NOMO-1 treated with DMSO at 0.1 percent for 48 hours (cell line): ENCODE measurements around the gene NXPE1.
"Not testable (repeated sequence)": the region's sequence is repeated elsewhere in the genome, so short reads cannot be mapped to it uniquely, and the experiment has no call there.

ENCODE experiments used
- DNase-seq: peaks from one replicate; lab custom pipeline; 2025; ENCODE audit not compliant: unreplicated experiment; lab: John Stamatoyannopoulos, UW

NXPE1 gene

DNA sequence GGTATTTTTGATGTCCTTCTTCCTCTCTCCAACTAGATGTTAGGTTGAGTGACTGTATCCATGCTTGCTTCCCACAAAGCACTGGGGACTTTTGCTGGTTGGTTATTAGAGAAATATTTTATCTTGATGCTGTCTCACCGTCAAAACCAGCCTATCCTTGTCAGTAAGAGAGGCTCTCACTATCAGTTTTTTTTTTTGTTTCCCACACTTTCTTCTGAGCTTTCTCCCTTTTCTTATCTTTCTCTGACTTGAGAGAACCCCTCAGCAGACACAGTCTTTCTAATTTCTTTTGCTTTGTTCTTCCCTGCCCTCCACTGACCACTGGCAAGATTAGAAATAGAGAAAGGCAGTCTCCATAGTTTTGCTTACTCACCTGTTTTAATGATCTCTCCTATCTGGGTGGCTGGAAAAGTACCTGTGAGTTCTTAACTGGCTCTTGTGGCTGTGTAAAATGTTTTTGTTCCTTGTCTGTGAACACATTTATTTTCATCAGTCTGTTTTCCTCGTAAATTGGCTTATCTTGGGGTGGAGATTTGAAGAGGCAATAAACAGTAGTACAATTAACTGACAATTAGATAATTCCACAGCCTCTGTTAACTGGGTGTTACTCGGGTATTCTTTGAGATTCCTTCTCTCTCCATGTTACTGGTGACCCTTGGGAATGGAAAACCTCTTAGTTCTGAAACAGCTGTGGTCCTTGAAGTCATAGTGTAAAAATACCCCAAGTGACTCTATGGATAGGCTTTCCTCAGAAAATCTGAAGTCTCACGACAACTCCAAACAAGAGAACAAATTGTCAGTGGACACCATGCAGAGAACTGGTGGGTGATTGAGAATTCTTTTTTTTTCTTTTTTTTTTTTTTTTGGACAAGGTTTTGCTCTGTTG lies at the start of gene NXPE1:
TSS of gene NXPE1 (minus strand) at position 457 of the 886 bp plus-strand sequence. CDS start 8,680 bp downstream, outside the sequence.
- no peak for DNase-seq

DNA sequence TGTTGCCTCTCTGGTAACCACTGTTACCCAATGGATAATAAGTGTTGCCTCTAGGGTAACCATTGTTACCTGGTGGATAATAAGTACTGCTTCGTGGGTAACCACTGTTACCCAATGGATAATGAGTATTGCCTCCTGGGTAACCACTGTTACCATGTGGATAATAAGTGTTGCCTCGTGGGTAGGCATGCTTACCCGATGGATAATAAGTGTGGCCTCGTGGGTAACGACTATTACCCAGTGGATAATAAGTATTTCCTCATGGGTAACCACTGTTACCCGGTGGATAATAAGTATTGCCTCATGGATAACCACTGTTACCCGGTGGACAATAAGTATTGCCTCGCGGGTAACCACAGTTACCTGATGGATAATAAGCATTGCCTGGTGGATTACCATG lies 49.7 kb upstream of the NXPE1 start:
- no peak for DNase-seq

DNA sequence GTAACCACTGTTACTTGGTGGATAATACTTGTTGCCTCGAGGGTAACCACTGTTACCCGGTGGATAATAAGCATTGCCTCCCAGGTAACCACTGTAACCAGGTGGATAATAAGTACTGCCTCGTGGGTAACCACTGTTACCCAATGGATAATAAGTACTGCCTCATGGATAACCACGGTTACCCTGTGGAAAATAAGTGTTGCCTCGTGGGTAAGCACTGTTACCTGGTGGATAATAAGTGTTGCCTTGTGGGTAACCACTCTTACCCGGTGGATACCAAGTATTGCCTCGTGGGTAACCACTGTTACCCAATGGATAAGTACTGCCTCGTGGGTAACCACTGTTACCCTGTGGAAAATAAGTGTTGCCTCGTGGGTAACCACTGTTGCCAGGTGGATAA lies 48.9 kb upstream of the NXPE1 start:
- DNase-seq, result not testable (repeated sequence)

DNA sequence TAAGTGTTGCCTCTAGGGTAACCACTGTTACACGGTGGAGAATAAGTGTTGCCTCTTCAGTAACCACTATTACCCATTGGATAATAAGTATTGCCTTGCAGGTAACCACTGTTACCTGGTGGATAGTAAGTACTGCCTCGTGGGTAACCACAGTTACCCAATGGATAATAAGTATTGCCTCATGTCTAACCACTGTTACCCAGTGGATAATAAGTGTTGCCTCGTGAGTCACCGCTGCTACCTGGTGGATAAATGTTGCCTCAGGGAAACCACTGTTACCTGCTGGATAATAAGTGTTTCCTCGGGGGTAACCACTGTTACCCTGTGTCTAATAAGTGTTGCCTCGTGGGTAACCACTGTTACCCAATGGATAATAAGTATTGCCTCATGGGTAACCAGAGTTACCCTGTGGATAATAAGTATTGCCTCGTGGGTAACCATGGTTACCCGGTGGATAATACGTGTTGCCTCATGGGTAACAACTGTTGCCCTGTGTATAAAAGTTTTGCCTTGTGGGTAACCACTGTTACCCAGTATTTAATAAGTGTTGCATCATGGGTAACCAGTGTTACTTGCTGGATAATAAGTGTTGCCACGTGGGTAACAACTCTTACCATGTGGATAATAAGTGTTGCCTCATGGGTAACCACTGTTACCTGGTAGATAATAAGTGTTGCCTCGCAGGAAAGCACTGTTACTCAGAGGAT lies 48.2 kb upstream of the NXPE1 start:
- DNase-seq, result no peak

DNA sequence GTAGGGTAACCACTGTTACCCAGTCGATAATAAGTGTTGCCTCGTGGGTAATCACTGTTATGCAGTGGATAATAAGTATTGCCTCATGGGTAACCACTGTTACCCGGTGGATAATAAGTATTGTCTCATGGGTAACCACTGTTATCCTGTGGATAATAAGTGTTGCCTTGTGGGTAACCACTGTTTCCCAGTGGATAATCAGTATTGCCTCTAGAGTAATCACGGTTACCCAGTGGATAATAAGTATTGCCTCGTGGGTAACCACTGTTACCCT lies 47.1 kb upstream of the NXPE1 start:
- not testable (repeated sequence) for DNase-seq

DNA sequence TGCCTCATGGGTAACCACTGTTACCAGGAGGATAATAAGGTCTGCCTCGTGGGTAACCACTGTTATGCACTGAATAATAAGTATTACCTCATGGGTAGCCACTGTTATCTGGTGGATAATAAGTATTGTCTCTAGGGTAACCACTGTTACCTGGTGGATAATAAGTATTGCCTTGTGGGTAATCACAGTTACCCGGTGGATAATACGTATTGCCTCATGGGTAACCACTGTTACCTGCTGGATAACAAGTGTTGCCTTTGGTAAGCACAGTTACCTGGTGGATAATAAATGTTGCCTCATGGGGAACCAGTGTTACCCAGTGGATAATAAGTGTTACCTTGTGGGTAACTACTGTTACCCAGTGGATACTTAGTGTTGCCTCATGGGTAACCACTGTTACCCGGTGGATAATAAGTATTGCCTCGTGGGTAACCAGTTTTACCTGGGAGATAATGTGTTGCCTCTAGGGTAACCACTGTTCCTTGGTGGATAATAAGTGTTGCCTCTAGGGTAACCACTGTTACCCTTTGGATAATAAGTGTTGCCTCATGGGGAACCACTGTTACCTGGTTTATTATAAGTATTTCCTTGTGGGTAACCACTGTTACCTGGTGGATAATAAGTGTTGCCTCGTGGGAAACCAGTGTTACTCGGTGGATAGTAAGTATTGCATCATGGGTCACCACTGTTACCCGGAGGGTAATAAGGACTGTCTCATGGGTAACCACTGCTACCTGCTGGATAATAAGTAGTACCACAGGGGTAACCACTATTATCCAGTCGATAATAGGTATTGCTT lies 46.5 kb upstream of the NXPE1 start:
- DNase-seq, result no peak

DNA sequence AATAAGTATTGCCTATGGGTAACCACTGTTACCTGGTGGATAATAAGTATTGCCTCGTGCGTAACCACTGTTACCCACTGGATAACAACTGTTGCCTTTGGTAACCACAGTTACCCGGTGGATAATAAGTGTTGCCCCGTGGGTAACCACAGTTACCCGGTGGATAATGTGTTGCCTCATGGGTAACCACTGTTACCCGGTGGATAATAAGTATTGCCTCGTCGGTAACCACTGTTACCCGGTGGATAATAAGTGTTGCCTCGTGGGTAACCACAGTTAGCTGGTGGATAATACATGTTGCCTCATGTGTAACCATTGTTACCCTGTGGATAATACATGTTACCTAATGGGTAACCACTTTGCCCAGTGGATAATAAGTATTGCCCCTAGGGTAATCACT lies 45.7 kb upstream of the NXPE1 start:
- DNase-seq, result no peak

DNA sequence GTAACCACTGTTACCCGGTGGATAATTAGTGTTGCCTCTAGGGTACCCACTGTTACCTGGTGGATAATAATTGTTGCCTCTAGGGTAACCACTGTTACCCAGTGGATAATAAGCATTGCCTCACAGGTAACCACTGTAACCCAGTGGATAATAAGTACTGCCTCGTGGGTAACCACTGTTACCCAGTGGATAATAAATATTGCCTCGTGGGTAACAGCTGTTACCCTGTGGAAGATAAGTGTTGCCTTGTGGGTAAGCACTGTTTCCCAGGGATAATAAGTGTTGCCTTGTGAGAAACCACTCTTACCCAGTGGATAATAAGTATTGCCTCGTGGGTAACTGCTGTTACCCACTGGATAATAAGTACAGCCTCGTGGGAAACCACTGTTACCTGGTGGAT lies 45.2 kb upstream of the NXPE1 start:
- DNase-seq, result no peak

DNA sequence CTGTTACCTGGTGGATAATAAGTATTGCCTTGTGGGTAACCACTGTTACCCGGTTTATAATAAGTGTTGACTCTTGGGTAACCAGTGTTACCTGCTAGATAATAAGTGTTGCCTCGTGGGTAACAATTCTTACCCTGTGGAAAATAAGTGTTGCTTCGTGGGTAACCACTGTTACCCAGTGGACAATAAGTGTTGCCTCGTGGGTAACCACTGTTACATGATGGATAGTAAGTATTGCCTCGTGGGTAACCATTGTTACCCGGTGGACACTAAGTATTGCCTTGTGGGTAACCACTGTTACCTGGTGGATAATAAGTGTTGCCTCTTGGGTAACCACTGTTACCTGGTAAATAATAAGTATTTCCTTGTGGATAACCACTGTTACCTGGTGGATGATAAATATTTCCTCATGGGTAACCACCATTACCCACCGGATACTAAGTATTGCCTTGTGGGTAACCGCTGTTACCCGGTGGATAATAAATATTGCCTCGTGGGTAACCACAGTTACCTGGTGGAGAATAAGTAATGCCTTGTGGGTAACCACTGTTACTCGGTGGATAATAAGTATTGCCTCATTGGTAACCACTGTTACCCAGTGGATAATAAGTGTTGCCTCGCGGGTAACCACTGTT lies 44.6 kb upstream of the NXPE1 start:
- no peak for DNase-seq

DNA sequence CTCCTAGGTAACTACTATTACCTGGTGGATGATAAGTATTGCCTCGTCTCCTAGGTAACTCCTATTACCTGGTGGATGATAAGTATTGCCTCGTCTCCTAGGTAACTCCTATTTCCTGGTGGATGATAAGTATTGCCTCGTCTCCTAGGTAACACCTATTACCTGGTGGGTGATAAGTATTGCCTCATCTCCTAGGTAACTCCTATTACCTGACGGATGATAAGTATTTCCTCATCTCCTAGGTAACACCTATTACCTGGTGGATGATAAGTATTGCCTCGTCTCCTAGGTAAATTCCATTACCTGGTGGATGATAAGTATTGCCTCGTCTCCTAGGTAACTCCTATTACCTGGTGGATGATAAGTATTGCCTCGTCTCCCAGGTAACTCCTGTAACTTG lies 43.5 kb upstream of the NXPE1 start:
- DNase-seq, result not testable (repeated sequence)

DNA sequence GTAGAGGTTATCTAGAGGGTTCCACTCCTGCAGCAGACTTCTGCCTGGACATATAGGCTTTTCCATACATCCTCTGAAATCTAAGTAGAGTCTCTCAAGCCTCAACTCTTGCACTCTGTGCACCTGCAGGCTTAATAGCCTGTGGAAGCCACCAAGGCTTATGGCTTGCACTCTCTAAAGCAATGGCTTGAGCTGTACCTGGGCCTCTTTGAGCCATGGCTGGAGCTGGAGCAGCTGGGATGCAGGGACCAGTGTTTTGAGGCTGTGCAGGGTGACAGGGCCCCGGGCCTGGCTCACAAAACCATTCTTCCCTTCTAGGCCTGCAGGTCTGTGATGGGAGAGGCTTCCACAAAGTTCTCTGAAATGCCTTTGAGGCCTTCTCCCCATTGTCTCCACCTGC lies 38.8 kb upstream of the NXPE1 start:
- no peak for DNase-seq

DNA sequence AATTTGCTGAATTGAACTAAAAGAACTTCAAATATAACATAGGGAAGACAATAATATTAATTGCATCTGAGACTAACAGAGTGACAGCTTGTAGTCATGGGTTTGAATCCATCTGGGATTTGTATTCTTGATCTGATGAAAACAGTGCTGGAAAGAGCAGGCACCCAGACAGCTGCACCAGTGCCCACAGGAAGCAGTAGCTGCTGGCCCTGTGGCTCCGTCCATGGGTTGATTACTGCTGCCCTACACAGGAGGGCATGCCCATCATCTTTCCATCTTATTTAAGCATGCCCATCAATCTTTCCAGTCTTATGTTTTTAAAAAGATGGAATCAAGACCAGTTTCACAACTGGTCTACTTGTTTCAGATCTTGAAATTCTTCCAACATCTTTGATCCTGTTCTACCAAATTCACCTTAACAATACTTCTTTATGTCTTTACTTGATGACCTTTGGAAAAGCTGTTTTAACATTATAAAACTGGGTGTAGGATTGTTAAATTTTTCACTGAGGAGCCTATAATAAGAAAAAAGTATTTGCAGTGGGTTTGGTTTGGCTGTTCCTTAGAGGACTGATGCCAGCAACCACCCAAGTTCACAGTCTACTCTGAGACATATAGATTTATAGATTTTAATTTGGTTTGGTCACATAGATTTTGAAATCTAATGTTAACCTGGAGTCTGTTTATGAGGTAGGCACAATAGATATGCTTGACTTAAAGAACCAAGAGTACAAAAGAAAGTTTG lies 36.7 kb upstream of the NXPE1 start:
- DNase-seq, result no peak

DNA sequence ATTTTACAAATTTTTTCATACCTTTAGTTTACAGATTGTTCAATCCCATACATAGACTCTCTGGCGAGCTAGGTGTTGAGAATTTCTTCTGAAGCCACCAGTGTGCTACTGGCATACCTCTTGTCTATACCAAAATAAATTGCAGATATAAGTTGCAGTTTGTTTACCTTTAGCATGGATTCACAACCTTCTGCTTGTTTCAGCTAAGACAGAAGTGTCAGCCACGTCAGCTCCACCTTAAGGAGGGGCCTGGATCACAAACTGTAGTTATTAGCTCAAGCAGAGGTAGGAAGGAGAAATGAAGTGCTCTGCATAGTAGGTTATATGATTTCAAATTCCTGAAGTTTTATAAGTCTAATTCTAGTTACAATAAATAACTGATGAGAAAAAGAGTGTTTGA lies 35.9 kb upstream of the NXPE1 start, which contains the start of gene NXPE4:
TSS of gene NXPE4 (minus strand) at position 216 of the 400 bp plus-strand sequence. CDS start 1,027 bp downstream, outside the sequence.
- no peak for DNase-seq

DNA sequence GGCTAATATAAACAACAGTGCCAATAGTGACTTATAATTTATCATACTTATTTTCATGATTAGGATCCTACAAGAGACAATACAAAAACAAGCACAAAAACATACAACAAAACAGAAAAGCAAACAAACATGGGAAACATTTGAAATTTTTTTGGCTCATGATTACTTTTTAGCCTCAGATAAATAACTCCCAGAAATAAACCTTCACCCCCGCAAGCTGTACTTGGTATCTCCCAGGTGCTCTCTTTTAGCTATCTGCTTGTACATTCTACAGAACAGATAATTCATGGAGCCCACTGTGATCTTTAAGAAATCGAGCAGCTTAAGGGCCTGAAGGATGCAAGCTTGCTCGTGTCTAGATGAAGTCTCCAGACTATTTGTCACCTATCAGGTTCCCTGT lies 35.0 kb upstream of the NXPE1 start:
- DNase-seq, result no peak

DNA sequence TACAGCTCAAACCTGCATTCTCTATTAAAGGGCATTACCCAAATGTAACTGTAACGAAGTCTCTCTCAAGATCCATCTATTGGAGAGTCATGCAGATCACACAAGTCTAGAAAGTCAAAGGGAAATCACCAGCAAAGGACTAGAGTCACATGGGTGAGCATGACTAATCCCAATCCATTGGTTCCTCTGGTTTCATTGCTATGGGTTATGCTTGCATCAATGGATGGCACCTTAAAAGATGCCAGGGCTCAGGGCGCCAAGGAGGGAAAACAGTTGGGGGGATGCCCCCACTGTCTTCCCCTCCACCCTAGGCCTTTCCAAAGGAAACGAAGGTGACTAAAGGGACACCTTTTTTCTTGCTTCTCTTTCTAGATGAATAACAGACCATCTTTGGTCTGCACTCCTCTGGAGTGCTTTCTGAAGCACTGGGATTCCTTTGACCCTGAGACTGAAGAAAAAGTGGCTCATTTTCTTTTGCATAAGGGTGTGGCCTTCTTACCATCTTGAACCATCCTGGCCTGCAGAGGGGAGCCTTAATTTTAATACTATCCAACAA lies 27.8 kb upstream of the NXPE1 start:
- no peak for DNase-seq

DNA sequence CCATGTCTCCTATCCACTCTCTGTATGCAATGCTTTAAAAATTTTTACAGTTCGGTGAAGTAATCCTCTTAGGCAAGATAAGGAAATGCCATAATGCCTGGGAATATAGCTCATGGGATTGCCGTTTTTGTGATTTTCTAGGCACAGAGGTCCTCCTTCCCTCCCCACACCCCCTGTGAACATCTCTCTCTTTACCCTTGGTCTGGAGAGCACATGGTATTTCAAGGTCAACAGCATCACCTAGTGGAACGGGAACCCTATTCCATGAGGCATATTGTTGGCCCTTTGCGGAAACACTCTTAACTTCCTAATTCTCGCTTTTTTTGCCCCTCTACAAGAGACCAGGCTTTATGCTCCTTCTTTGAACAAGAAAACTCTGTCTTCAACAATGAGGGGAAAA lies 27.1 kb upstream of the NXPE1 start:
- DNase-seq, result no peak

DNA sequence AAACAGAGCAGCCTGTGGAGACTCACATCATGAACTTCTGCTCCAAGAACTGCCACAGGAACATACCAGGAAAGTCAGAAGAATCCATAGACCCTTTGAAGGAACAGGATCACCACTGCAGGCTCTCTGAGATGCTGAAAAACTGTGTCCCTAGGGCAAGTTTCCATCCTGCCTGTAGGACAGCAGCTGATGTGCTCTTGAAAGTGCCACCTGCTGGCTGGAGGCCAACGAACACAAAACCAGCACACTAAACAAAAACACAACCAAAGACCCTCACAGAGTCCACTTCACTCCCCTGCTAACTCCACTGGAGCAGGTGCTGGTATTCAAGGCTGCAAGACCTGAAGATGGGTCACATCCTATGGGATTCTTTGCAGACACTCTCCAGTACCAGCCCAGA lies 12.0 kb upstream of the NXPE1 start:
- no peak for DNase-seq

DNA sequence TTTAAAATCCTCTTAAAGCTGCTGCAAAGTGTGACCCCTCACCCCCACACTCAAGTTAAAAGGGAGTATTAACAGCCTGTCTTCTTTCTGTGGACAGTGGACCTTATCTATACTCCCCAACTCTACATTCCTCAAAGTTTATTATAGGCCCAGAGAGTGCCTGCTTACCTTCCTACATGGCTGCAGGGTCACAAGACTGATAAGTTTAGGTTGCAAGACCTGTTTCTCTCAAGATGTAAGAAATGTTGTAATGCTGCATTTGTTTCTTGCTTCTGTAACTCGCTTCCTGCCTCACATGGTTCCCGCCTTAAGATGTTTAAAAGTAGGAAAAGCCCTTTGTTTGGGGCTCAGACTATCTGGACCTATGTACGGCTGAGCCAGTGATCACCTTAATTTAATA lies 10.1 kb upstream of the NXPE1 start:
- no peak for DNase-seq

DNA sequence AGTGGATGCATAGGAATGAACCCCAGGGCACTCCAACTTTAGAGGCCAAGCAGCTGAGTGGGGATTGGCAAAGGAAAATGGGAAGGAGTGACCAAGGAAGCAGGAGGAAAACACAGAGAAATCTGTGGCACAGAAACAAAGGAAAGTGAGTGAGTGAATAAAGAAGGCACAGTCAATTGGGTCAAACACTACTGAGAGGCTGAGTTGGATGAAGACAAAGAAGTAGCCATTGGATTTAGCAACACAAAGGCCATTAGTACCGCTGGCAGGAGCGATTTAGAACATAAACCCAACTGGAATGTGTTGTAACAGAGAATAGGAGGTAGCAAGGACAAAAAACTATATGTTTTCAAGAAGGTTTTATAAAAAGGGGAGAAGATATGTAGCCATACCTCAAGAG lies 6.6 kb upstream of the NXPE1 start:
- DNase-seq, result no peak

DNA sequence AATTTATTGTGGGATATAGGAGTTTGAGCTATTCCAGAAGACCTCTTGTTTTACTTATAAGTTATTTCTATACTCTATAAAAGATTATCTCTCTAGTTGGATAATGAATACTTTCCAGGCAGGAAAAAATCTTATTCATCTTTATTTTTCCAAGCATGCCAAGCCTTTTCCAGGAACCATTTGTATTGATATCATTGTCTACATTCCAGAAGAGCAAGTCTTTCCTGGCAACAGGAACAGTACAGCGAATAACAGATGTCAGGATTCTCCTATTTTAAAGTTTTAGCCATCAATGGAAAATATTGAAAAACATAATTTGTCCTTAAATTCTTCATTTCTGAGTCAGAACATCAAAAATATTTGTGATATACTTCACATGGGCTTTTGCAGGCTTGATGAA lies 5.2 kb upstream of the NXPE1 start:
- no peak for DNase-seq
